ENCODE results near the gene APBB1.
A peak's percentile ranks its signal among the peaks of the same experiment; 100 is the strongest.

The APBB1 gene

GRCh38 chr11:6389905-6390717 lies 28.8 kb downstream of the APBB1 start, which contains the start of gene SMPD1:
TSS of gene SMPD1 (plus strand) at chr11:6390474. CDS start at chr11:6390599, 125 bp downstream.
- peak; percentile 95 for DNase-seq

DNA sequence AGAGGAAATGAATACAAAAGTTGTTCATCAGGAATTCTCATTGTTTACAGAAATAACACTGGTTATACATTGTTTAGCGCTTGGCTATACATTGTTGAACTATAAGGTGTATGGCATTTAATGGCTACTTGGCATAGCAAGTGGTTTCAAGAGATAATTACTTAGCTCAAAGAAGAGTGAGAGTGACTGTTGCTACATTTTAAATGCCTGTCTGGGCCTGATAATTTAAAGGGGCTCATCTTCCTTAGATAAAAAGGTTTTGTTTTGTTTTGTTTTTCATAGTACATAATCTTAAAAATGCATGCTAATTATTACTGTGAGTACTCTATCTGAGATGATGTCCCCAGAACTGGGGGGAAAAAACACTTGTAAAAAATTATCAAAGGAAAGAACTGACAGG lies 30.1 kb downstream of the APBB1 start:
- DNase-seq = no peak

- no peak for DNase-seq
Observed at GRCh38 chr11:6387811-6388599, 30.9 kb downstream of the APBB1 start.

DNA sequence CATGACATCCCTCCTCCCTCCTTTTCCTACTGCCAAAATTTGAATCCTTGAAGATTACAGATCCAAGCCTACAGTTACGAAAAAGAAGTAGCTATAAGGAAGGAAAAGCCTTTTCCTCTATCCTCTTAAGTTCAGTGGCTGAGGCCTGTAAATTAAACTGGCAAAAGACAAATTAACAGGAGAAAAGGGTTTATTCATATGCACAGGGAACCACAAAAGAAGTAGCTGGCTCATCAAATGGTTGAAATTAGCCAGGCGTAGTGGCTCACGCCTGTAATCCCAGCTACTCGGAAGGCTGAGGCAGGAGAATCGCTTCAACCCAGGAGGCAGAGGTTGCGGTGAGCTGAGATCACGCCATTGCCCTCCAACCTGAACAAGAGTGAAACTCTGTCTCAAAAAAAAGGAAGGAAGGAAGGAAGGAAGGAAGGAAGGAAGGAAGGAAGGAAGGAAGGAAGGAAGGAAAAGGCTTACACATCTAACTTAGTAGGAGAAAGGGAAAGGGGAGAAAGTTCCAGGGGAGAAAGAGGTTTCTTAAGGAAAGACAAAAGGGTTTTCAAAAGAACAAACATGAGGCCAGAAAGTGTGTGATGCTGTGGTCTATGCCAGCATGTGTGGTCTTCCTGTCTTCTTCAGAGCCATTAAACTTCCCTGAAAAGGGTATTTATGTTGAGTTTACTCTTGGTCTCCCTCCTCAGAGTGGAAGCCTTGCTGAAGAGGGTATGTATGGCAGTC lies 33.7 kb downstream of the APBB1 start:
- DNase-seq = no peak

DNA sequence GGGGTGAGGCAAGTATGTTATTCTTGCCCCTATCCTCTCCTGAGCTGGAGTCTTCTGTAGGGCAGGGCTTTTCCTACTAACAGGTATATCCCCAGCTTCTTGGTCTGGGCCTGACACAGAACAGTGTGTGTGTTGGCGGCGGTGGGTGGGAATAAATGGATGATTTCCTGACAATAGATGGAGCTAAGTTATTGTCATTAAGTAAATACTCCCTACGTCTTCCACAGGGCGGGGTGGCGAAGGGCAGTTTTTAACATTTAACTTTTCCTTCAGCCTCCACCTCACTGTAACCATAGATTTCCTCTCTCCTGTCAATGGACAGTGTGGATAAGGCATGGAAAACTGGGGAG lies 40.3 kb downstream of the APBB1 start:
- no peak for DNase-seq

DNA sequence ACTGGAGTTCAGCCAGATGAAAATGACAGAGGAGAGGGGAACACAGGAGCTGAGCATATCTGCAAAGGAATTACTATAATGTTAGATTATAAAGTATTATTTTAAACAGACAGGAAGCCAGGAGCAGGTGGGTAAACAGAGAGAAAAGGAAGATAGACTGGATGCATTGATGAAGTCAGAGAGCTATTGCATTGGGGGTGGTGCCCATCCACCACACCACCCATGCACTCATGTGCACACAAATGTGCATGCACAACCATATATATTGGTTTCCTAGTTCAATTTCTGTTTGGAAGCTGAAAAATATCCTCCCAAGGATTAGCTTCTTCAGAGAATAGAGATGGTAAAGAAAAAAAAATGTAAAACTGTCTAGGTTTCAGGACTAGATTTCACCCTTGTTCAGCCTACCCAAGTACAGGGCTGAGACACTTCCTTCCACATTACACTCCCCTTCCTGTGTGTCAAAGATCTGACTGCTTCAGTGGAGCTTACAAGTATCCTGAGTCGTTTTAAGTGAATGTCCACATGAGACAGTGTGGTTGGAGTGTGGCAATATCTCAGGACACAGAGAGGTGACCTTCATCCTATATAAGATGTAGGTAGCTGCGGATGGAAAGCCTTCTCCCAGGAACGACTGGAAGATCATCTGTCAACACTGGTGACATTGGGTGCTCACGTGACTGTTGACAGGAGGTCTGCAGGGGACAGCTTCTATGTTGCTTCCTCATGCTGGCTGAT lies 40.8 kb downstream of the APBB1 start:
- DNase-seq = no peak

- no peak for DNase-seq
Observed at GRCh38 chr11:6371825-6372224, 47.1 kb downstream of the APBB1 start.

DNA sequence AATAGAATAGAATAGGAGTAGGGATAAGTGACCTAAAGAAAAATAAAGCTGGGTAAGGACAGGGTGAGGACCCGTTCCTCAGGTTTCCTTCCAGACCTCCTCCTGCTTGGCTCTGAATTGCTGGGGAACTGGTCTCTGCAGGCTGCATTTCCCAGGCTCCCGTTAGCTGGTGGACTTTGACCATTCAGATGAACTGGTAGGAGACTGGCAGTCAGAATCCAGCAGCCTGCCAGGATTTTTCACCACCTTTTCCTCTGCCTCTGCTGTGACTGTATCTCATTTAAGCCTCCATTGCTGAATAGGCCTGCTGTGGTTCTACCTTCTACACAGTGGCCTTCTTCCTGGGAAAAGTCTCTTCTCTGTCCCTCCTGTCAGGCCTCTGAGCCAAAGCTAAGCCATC lies 53.2 kb downstream of the APBB1 start:
- DNase-seq = no peak

DNA sequence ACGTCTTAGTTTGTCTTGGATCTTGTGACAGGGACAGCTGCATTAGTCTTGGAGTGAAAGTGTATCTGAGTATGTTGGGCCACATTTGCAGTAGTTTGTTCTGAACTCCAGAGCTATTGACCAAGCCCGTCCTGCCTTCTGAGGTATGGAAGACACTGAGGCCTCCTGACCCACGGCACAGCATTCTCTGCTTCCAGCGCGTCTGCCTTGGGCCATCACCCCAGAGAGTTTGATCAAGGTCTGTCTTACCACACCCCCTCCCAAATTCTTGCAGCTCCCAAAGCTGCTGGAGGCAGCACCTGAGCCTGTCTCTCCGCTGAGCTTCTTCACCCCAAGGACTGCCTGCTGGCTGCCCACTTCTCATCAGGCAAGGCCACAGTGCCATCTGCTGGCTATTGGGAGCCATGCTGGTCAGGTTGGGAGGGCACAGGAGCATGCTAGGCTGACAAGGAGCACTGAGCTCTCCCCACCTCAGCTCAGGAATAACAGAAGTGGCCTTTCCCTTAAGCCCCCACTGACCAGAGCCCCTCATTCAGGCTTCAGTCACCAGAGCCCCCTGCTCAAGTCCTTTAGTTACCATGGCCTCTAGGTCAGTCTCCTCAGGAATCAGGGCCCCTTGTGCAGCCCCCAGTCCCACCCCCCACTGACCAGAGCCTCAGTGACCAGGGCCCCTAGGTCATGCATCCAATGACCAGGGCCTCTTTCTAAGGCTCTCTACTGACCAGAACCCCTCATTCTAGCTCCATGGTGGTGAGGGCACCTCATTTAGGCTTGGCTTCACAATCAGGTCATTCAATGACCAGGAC lies 55.8 kb downstream of the APBB1 start:
- DNase-seq = peak; percentile 90

- no peak for DNase-seq
Observed at GRCh38 chr11:6362185-6362872, 56.6 kb downstream of the APBB1 start.

DNA sequence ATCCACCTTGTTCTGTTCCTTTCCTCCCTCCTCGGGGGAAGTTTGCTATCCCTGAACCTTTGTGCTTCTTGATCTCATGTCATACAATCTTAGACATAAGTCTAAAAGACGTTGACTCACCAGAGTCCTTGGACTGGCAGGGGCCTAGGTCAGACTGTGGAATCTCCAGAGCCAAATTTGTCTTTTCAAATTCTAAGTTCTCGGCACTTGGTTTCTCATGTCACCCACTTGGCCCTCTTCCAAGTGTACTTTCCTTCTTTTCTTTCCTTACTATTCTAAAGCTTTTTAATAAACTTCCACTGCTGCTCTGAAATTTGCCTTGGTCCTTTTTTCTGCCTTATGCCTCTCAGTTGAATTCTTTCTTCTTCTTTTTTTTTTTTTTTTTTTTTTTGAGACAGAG lies 58.7 kb downstream of the APBB1 start:
- no peak for DNase-seq

DNA sequence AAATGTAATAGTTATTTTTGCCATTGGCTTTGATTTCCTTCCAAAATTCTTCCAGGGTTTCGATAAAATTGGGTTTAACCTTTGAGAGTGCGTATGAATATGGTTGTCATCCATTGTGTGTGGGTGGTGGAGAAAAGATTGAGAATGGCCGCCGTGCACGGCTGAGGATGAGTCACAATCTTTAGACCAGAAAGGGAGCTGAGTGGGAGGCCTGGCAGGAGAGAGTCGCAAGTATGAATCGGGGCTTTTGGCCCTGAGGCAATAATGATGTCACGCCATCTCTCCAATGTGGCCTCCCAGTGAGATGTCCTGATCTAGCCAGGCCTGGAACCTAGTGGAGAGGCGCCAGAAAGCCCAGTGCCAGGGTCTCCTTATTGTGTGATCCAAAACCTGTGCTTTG lies 61.7 kb downstream of the APBB1 start:
- DNase-seq = no peak

- no peak for DNase-seq
Observed at GRCh38 chr11:6356503-6357055, 62.3 kb downstream of the APBB1 start.

DNA sequence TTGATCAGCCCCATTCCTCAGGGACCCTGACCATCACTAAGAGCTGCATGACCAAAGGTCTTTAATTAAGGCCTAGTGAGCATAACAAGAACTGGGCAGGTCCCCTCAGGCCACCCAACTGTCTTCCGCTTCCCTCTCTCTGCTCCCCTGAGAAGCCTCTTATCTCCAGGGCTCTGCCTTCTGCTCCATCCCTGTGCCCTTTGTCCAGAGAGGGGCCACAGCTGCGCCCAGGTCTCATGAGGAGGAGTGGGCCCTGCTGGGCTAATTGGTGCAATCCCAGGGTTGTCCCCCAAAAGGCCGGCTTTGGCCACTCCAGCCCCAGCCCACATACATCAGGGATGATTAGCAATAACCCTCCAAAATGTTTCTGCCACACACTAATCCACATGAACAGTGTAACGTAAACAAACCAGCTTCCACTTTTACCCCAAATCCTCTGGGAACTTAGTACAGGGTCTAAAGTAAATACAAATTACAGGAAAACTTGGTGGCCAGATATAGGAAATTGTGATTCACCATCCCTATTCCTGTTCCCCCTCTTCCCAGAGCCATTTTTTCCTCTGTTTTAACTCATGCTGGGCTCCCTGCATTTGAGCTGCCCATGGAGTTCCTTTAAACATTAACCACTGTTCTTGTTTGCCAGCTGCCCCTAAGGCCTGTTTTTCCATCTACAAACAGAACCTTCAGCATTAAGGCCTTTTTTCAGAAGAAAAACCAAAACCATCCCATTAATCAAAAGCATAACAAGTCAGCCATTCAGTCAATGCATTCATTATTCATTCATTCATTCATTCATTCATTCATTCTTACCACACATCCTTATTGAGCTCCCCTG lies 64.0 kb downstream of the APBB1 start:
- DNase-seq = no peak

DNA sequence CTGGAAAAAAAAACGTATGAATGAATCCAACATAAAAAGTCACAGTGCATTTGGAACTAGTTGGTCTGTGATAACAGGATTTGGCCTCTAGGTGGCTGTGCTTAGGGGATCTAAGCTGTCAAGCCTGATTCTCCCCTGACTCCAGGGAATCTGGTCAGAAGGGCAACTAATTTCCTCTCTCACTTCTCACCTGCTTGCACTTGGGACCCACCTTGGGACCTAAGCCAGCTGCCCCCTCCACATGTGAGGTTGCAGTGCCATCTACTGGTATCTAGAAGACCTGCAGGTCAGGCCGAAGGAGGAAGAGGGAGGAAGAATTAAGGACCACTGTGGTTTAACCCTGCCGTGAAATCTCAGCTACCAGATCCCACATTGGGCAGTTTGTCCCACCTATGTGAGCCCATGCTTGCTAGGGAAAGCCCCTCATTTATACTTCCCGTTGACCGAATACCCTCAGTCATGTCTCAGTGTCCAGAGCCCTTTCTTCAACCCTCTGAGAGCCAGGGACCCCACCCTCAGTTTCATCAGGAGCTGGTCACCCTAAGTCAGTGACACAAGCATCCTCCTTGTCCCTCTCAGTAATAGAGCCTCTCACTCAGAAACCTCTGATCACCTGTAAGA lies 65.4 kb downstream of the APBB1 start:
- peak; percentile 81 for DNase-seq

DNA sequence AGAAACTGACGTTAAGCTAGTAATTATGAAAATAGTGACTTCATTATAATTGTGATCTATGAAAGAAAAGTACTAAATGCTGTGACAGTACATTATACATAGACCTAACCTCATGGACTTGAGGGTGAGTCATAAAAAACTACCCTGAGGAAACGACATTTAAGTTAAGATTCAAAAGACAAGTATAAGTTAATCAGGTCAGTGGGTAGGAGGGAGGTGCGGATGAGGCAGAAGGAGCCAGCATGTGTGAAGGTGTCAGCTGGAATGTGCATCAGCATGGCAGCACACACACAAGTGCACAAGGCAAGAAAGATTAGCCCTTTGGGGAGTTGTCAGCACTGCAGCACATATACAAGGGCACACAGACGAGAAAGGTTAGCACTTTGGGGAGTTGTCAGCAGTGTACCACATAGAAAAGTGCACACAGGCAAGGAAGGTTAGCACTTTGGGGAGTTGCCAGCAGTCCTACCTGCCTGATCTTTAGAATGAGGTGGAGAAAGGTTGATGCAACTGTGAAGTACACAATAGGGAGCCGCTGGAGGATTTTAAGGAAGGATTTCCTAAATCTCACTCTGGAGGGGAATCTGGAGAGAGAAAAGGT lies 67.0 kb downstream of the APBB1 start:
- DNase-seq = peak; percentile 54

GRCh38 chr11:6350486-6350885 lies 68.4 kb downstream of the APBB1 start:
- no peak for DNase-seq

GRCh38 chr11:6350043-6350442 lies 68.9 kb downstream of the APBB1 start:
- no peak for DNase-seq

GRCh38 chr11:6345366-6345765 lies 73.5 kb downstream of the APBB1 start:
- no peak for DNase-seq

All from eye (tissue), 1 donor.